HG03097 (cell line): Measurements from ENCODE around the gene HK2.
"Not testable (repeated sequence)": the region's sequence is repeated elsewhere in the genome, so short reads cannot be mapped to it uniquely, and the experiment has no call there.

Source experiments
- ATAC-seq: cut with Tn5 transposase; IDR thresholded peaks from one replicate; pipeline ENCODE4 v1.9.1; 2021; ENCODE audit not compliant: unreplicated experiment, low FRiP score

Gene HK2

GRCh38 chr2:74892609-74893008 lies 58.7 kb downstream of the HK2 start:
- no peak for ATAC-seq

GRCh38 chr2:74893332-74893731 lies 59.4 kb downstream of the HK2 start:
- ATAC-seq: no peak

GRCh38 chr2:74894272-74894981 lies 60.5 kb downstream of the HK2 start:
- no peak for ATAC-seq

- ATAC-seq: no peak
Measured at GRCh38 chr2:74895001-74895400, 61.1 kb downstream of the HK2 start.

GRCh38 chr2:74896232-74896631 lies 62.3 kb downstream of the HK2 start:
- no peak for ATAC-seq

- not testable (repeated sequence) for ATAC-seq
Measured at GRCh38 chr2:74900225-74900624, 66.3 kb downstream of the HK2 start.

- ATAC-seq: no peak
Measured at GRCh38 chr2:74902281-74902860, 68.4 kb downstream of the HK2 start.

- ATAC-seq: no peak
Measured at GRCh38 chr2:74906395-74906794, 72.5 kb downstream of the HK2 start.

GRCh38 chr2:74907560-74907959 lies 73.6 kb downstream of the HK2 start:
- not testable (repeated sequence) for ATAC-seq

GRCh38 chr2:74908748-74909444 lies 75.0 kb downstream of the HK2 start:
- no peak for ATAC-seq

- ATAC-seq: no peak
Measured at GRCh38 chr2:74910245-74910644, 76.3 kb downstream of the HK2 start.

- ATAC-seq: no peak
Measured at GRCh38 chr2:74911061-74911460, 77.1 kb downstream of the HK2 start.

- ATAC-seq: no peak
Measured at GRCh38 chr2:74915743-74916142, 81.8 kb downstream of the HK2 start.

GRCh38 chr2:74916394-74916793 lies 82.5 kb downstream of the HK2 start:
- no peak for ATAC-seq

GRCh38 chr2:74917702-74918619 lies 84.0 kb downstream of the HK2 start:
- ATAC-seq: no peak

GRCh38 chr2:74919827-74920226 lies 85.9 kb downstream of the HK2 start:
- no peak for ATAC-seq

- ATAC-seq: no peak
Measured at GRCh38 chr2:74921236-74921736, 87.4 kb downstream of the HK2 start.

- ATAC-seq: no peak
Measured at GRCh38 chr2:74922592-74923227, 88.8 kb downstream of the HK2 start.

- no peak for ATAC-seq
Measured at GRCh38 chr2:74924463-74925265, 90.7 kb downstream of the HK2 start.
